GM12878 (cell line): ENCODE data around the gene RPP40. TPM values are rescaled to one million over a fixed set of nuclear protein-coding genes. Genes with fewer than 3 reads are reported as not detected.

ENCODE experiments used
- ATAC-seq: fragments of 200-7000 bp; cut with Tn5 transposase; 3 replicates; pipeline ENCODE4 v1.9.1; 2020; ENCODE audit warnings: mild to moderate bottlenecking, moderate library complexity
- BruUV-seq: library from RNA; stranded (reverse); fragments of 400-500 nt; replicated peaks from 2 replicates; lab custom pipeline; 2021; lab: Mats Ljungman, UMichigan
- CTCF ChIA-PET: fragments of 300-600 bp; sonication (Branson Sonifier 250); formaldehyde crosslinking; extraction: SDS; loops from one replicate; lab custom pipeline; 2021; ENCODE audit warnings: inconsistent platforms; lab: Yijun Ruan, JAX
- POLR2A ChIA-PET: fragments of 350-600 bp; formaldehyde crosslinking; extraction: SDS; loops from one replicate; lab custom pipeline; 2021; ENCODE audit warnings: inconsistent platforms; lab: Charles Lee
- RAD21 ChIA-PET: fragments of 300-600 bp; sonication (Branson Sonifier 250); formaldehyde crosslinking; loops from one replicate; lab custom pipeline; 2023; ENCODE audit warnings: antibody characterized with exemption; ENCODE audit not compliant: unreplicated experiment; lab: Charles Lee
- SMC1A ChIA-PET: fragments of 300-600 bp; sonication (Branson Sonifier 250); formaldehyde crosslinking; loops from one replicate; lab custom pipeline; 2023; ENCODE audit not compliant: unreplicated experiment, uncharacterized antibody; lab: Charles Lee
- DNase-seq: peaks from one replicate; pipeline ENCODE4 v3.0.0-alpha.2; 2011; ENCODE audit warnings: low read depth, low spot score
- FAIRE-seq: peaks from 3 replicates; lab custom pipeline; 2011; peaks lifted over from hg19 to GRCh38; lab: Jason Lieb, UNC
- H2AFZ ChIP-seq: 2 replicates; pipeline ENCODE4 v1.6.0; 2011; ENCODE audit warnings: low read depth, low read length, control low read depth; ENCODE audit not compliant: control insufficient read depth
- H3K27ac ChIP-seq: 2 replicates; pipeline ENCODE4 v1.5.1; 2011; ENCODE audit warnings: control low read depth; ENCODE audit not compliant: control insufficient read depth, insufficient read depth
- H3K27me3 ChIP-seq, 2 experiments: replicated peaks in 1 of 2; 2 replicates each; pipeline versions ENCODE4 v1.6.0 to v1.6.1; 2011; ENCODE audit warnings: low read length in 1 of 2; ENCODE audit not compliant: control insufficient read depth in 2 of 2, insufficient read depth in 2 of 2
- H3K36me3 ChIP-seq, 2 experiments: 2 replicates each; pipeline ENCODE4 v1.5.1; 2011; ENCODE audit warnings: low read length in 1 of 2; ENCODE audit not compliant: control insufficient read depth in 2 of 2, insufficient read depth in 2 of 2
- H3K4me1 ChIP-seq: 2 replicates; pipeline ENCODE4 v1.6.1; 2011; ENCODE audit warnings: mild to moderate bottlenecking, low read length, moderate library complexity, mixed read lengths; ENCODE audit not compliant: control insufficient read depth, insufficient read depth
- H3K4me2 ChIP-seq: 2 replicates; pipeline ENCODE4 v1.6.0; 2011; ENCODE audit warnings: control low read depth; ENCODE audit not compliant: control insufficient read depth, insufficient read depth
- H3K4me3 ChIP-seq: fragments of 200-600 bp; sonication (generic); 2 replicates; pipeline ENCODE4 v1.5.1; 2016
- H3K79me2 ChIP-seq: 2 replicates; pipeline ENCODE4 v1.6.0; 2011; ENCODE audit warnings: low read length; ENCODE audit not compliant: control insufficient read depth, insufficient read depth
- H3K9ac ChIP-seq: 2 replicates; pipeline ENCODE4 v1.8.0; 2011; ENCODE audit warnings: low read length, control low read depth, mixed read lengths; ENCODE audit not compliant: control insufficient read depth, insufficient read depth
- H3K9me3 ChIP-seq: replicated peaks from 3 replicates; pipeline ENCODE4 v1.5.1; 2011; ENCODE audit warnings: mild to moderate bottlenecking, low read length; ENCODE audit not compliant: control insufficient read depth, insufficient read depth
- H4K20me1 ChIP-seq: 2 replicates; pipeline ENCODE4 v1.6.0; 2011; ENCODE audit not compliant: control insufficient read depth, insufficient read depth
- CEBPZ ChIP-seq: fragments of 150-350 bp; IDR thresholded peaks from 2 replicates; pipeline ENCODE4 v1.6.1; 2016; ENCODE audit warnings: low read depth, low read length
- CHD2 ChIP-seq: IDR thresholded peaks from 2 replicates; pipeline ENCODE4 v1.6.1; 2011; ENCODE audit warnings: low read depth, low read length, improper control_type of control experiment, borderline replicate concordance
- IRF3 ChIP-seq: fragments of 450-650 bp; IDR thresholded peaks from 2 replicates; pipeline ENCODE4 v1.6.1; 2014; ENCODE audit warnings: mild to moderate bottlenecking
- SKIL ChIP-seq: fragments of 450-650 bp; IDR thresholded peaks from 2 replicates; pipeline ENCODE4 v1.6.1; 2017; ENCODE audit warnings: mild to moderate bottlenecking, low read depth, inconsistent platforms; ENCODE audit not compliant: poor library complexity, severe bottlenecking
- SMAD5 ChIP-seq: IDR thresholded peaks from 2 replicates; pipeline ENCODE4 v1.6.1; 2016; ENCODE audit warnings: antibody characterized with exemption, low read depth
- WGBS: methylation state at CpG from one replicate; pipeline ENCODE4 v1.1.6; 2016; ENCODE audit warnings: low lambda C conversion rate; ENCODE audit not compliant: insufficient replicate concordance, insufficient coverage; ENCODE audit errors: missing lambda C conversion rate; 5-methylcytosine and 5-hydroxymethylcytosine counted together
- in situ Hi-C: fragments of 300-500 bp; cut with MboI; formaldehyde crosslinking; loops from 9 replicates; pipeline ENCODE4 v1.14.3; 2018; ENCODE audit warnings: mixed read lengths
- intact Hi-C: fragments of 100-400 bp; cut with micrococcal nuclease; formaldehyde crosslinking; loops from one replicate; pipeline ENCODE4 v1.14.2; 2022; ENCODE audit not compliant: unreplicated experiment
- polyA plus RNA-seq, 11 experiments: library from polyadenylated mRNA; depleted of rRNA in 4 of 11; unstranded in 6 of 11; stranded (reverse) in 5 of 11; fragments of >200 nt; fragmentation: Nextera tagmentation in 4 of 11; fragmentation: Illumina TruSeq in 1 of 11; extraction: Ambion mirVana in 4 of 11; extraction: Trizol in 1 of 11; gene quantifications; 1 replicate in 1 of 11; 2 replicates in 10 of 11; pipeline versions ENCODE4 v1.2.1 to v1.2.3, GENCODE V29; 2011 to 2016; ENCODE audit warnings: inconsistent platforms in 2 of 11, missing spikeins in 2 of 11, low read depth in 1 of 11
- total RNA-seq, 4 experiments: library from RNA; depleted of rRNA in 3 of 4; stranded (reverse); fragments of >200 nt in 3 of 4; fragmentation: Illumina TruSeq in 1 of 4; extraction: Trizol in 1 of 4; gene quantifications; 2 replicates each; pipeline versions ENCODE4 v1.2.1 to v1.2.3, GENCODE V29; 2013 to 2021

RPP40 gene
- total and polyA plus RNA-seq, 10 of the 15 experiments (the other 5 are each of a cell fraction or from before 2014, with no cell fraction given), result 5.6 to 46.3 (median 21.7) TPM

GRCh38 chr6:4950076-4950475 is 53.8 kb downstream of the RPP40 start:
- Histone ChIP-seq H2AFZ (no peak overlapping the region), H3K27ac (no peak overlapping the region), H3K9me3 (no peaks in the 10 kb centered on the region), H3K36me3 (peaks cover 25 to 37% of the 10 kb centered on the region in 2 experiments), H3K9ac (no peak overlapping the region), H3K27me3 (no peaks in the 10 kb centered on the region), H3K4me1 (no peaks in the 10 kb centered on the region), H3K4me2 (no peak overlapping the region), H4K20me1 (no peaks in the 10 kb centered on the region; the same call in 1 of the 2 replicates), H3K4me3 (no peak overlapping the region), H3K79me2 (no peaks in the 10 kb centered on the region)
- TF ChIP-seq SMAD5, result no peak
- no TSS peak for BruUV-seq
- ChIA-PET RAD21 (no interaction called here), CTCF (no interaction called here), SMC1A (interaction anchor here (1.3 kb wide), 1 partner anchor 8 kb away, joined by 4 read pairs; no protein-coding TSS in a partner anchor), POLR2A (interaction anchor here (0.6 kb wide), 1 partner anchor 13 kb away, joined by 3 read pairs; no protein-coding TSS in a partner anchor)
- intact Hi-C loops, result no loop called here
- DNase-seq (no peak), ATAC-seq (no peak), FAIRE-seq (no peak)
- in situ Hi-C loops, result no loop called here
- 98% methylated on average over 11 of the region's 11 CpGs for WGBS

GRCh38 chr6:4948781-4949450 is 54.9 kb downstream of the RPP40 start:
- in situ Hi-C loops, result no loop called here
- Histone ChIP-seq H3K4me3 (no peak overlapping the region), H3K27me3 (no peaks in the 10 kb centered on the region), H3K36me3 (peaks cover 32 to 45% of the 10 kb centered on the region in 2 experiments), H3K27ac (no peak overlapping the region), H3K9ac (no peak overlapping the region), H2AFZ (no peak overlapping the region), H3K9me3 (no peaks in the 10 kb centered on the region), H3K4me1 (no peaks in the 10 kb centered on the region), H4K20me1 (no peaks in the 10 kb centered on the region; the same call in 1 of the 2 replicates), H3K4me2 (no peak overlapping the region), H3K79me2 (no peaks in the 10 kb centered on the region)
- no TSS peak for BruUV-seq
- ChIA-PET CTCF (interaction anchor here (1.1 kb wide), 1 partner anchor 11 kb away, joined by 3 read pairs; no protein-coding TSS in a partner anchor), SMC1A (no interaction called here), RAD21 (no interaction called here), POLR2A (no interaction called here)
- 86% methylated on average over 15 of the region's 15 CpGs for WGBS
- ATAC-seq (no peak), FAIRE-seq (no peak), DNase-seq (no peak)
- intact Hi-C loops, result no loop called here
- TF ChIP-seq SKIL, result no peak
- no peak for TF ChIP-seq CHD2
- TF ChIP-seq IRF3, result no peak
- TF ChIP-seq CEBPZ, result no peak
